Duodenal mucosa (tissue), 2 donors: ENCODE results near the gene HMBS.
"Not testable (repeated sequence)": the region's sequence is repeated elsewhere in the genome, so short reads cannot be mapped to it uniquely, and the experiment has no call there.

ENCODE experiments used
- H3K27ac ChIP-seq: one replicate; pipeline ENCODE4 v1.7.0; 2013; ENCODE audit warnings: low read depth, low read length
- H3K27me3 ChIP-seq, 2 donors: one replicate each; pipeline ENCODE4 v1.7.0; 2013; ENCODE audit warnings: low read length in 2 of 2, control low read depth in 1 of 2; ENCODE audit not compliant: insufficient read depth in 2 of 2, control insufficient read depth in 1 of 2
- H3K36me3 ChIP-seq, 2 donors: one replicate each; pipeline ENCODE4 v1.7.0; 2013; ENCODE audit warnings: low read length in 2 of 2, control low read depth in 1 of 2; ENCODE audit not compliant: insufficient read depth in 2 of 2, control insufficient read depth in 1 of 2
- H3K4me1 ChIP-seq, 2 donors: one replicate each; pipeline ENCODE4 v1.7.0; 2013; ENCODE audit warnings: low read length in 2 of 2, control low read depth in 1 of 2; ENCODE audit not compliant: insufficient read depth in 2 of 2, control insufficient read depth in 1 of 2
- H3K4me3 ChIP-seq, 2 donors: one replicate each; pipeline ENCODE4 v1.7.0; 2013; ENCODE audit warnings: low read length in 2 of 2, low read depth in 1 of 2
- H3K9ac ChIP-seq, 2 donors: one replicate each; pipeline ENCODE4 v1.7.0; 2013; ENCODE audit warnings: low read length in 2 of 2, low read depth in 1 of 2
- H3K9me3 ChIP-seq, 2 donors: one replicate each; pipeline ENCODE4 v1.7.0; 2013; ENCODE audit warnings: low read length in 2 of 2, control low read depth in 1 of 2; ENCODE audit not compliant: control insufficient read depth in 1 of 2

The HMBS gene

DNA sequence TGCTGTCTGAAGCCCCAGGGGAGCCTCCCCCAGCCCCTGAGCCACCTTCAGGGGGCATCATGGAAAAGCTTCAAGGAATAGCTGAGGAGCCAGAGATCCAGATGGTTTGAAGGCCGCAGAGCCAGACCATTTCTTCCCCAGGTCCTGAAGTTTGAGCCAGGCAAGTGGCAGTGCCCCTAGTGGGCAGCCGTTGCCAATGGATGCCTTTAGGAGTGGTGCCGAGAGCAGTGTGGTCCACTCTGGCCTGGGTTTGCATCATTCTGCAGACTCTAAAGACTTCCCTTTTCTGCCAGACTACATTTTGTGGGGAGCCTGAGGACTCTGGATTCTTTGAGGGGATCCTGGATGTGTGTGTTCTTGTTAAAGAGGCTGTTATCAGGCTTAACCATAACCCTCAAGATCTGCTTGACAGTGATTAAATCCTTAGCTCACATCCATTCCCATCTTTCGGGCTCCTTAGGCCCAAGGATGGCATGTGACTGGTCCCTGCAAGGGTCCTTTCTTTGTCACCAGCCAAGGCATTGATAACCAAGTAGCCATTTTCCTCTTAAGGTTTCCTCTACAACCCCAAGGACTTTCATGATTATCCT lies 49.8 kb downstream of the HMBS start:
- Histone ChIP-seq H3K27me3 (no peaks in the 10 kb centered on the region), H3K9me3 (no peaks in the 10 kb centered on the region), H3K36me3 (peaks cover 43 to 55% of the 10 kb centered on the region in 2 donors), H3K27ac (no peak overlapping the region), H3K9ac (no peak overlapping the region), H3K4me1 (no peaks in the 10 kb centered on the region), H3K4me3 (no peak overlapping the region)

DNA sequence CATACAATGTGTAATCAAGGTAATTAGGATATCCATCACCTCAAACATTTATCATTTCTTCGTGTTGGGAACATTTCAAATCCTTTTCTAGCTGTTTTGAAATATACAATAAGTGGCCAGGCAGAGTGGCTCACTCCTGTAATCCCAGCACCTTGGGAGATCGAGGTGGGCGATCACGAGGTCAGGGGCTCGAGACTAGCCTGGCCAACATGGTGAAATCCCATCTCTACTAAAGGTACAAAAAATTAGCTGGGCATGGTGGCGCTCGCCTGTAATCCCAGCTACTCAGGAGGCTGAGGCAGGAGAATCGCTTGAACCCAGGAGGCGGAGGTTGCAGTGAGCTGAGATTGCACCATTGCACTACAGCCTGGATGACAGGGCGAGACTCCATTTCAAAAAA lies 54.6 kb downstream of the HMBS start:
- H3K4me3 ChIP-seq, H3K27ac ChIP-seq, H3K4me1 ChIP-seq, H3K9ac ChIP-seq, H3K36me3 ChIP-seq, H3K9me3 ChIP-seq, H3K27me3 ChIP-seq: not testable (repeated sequence)
